ENCODE results near the gene FKBP1A. TPM values are rescaled to one million over a fixed set of nuclear protein-coding genes. Genes with fewer than 3 reads are reported as not detected.

Gene FKBP1A
- total and polyA plus RNA-seq, 2 of the 4 experiments (the other 2 are of a cell fraction), result 120 to 528 TPM

DNA sequence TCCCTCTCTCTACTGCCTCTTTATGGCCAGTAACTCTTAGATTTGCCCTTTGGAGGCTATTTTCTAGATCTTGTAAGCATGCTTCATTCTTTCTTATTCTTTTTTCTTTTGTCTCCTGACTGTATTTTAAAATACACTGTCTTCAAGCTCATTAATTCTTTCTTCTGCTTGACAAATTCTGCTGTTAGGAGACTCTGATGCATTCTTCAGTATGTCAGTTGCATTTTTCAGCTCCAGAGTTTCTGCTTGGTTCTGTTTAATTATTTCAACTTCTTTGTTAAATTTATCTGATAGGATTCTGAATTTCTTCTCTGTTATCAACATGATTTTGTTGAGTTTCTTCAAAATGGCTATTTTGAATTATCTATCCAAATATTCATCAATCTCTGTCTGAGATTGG, 38.9 kb downstream of the FKBP1A start:
- Histone ChIP-seq H2BK5ac (ENCODE audit: low read depth, low read length, poor library complexity, severe bottlenecking) (no peak overlapping the region), H2AK5ac (ENCODE audit: low read depth, low read length) (no peak overlapping the region), H3K9ac (ENCODE audit: low read depth, low read length) (no peak overlapping the region), H3K4me2 (ENCODE audit: low read depth, low read length) (no peak overlapping the region), H3K56ac (ENCODE audit: extremely low read depth, insufficient read depth, low read length) (no peak overlapping the region), H3K4me1 (ENCODE audit: control insufficient read depth, insufficient read depth, low read length) (peaks cover 6% of the 10 kb centered on the region), H4K20me1 (ENCODE audit: insufficient read depth, low read length) (peaks cover 8% of the 10 kb centered on the region; the same call in 1 of the 2 replicates), H3K4ac (ENCODE audit: low read depth, low read length) (no peak overlapping the region), H2AFZ (replicated peaks; ENCODE audit: low read length, poor library complexity) (no peak overlapping the region), H3K27ac (ENCODE audit: insufficient read depth, low read length) (no peak overlapping the region), H3K27me3 (ENCODE audit: control insufficient read depth, insufficient read depth, low read length) (no peaks in the 10 kb centered on the region), H2BK15ac (ENCODE audit: low read depth, low read length) (no peak overlapping the region), H3K18ac (ENCODE audit: low read depth, low read length) (no peak overlapping the region), H3K4me3 (ENCODE audit: insufficient read depth, low read depth, low read length) (no peak overlapping the region), H3K9me1 (ENCODE audit: insufficient read depth, low read length) (peaks cover 6% of the 10 kb centered on the region), H3K14ac (replicated peaks; ENCODE audit: low read depth, low read length) (no peak overlapping the region), H3K9me3 (ENCODE audit: control insufficient read depth, insufficient read depth, low read length) (no peaks in the 10 kb centered on the region), H4K8ac (ENCODE audit: low read depth in 2 of 2, low read length in 2 of 2) (no peak overlapping the region), H3K23ac (ENCODE audit: low read depth, low read length) (no peak overlapping the region), H2BK120ac (ENCODE audit: low read depth, low read length) (no peak overlapping the region), H2BK20ac (ENCODE audit: low read depth, low read length) (no peak overlapping the region), H3K36me3 (ENCODE audit: control insufficient read depth, insufficient read depth, low read length) (peaks cover 18% of the 10 kb centered on the region), H3K79me1 (ENCODE audit: low read depth in 1 of 2, low read length in 2 of 2) (peaks cover 30 to 38% of the 10 kb centered on the region in 2 experiments), H4K5ac (ENCODE audit: low read depth, low read length) (no peak overlapping the region), H2AK9ac (replicated peaks; ENCODE audit: low read depth, low read length, poor library complexity) (no peak overlapping the region), H4K91ac (ENCODE audit: insufficient read depth, low read depth, low read length) (no peak overlapping the region)
- ChIA-PET POLR2A (ENCODE audit: unreplicated experiment) (no interaction called here), CTCF (no interaction called here)
- in situ Hi-C loops (cut with MboI; ENCODE audit: low sequenced_read_pairs), result no loop called here
- dilution Hi-C loops (cut with HindIII; ENCODE audit: low sequenced_read_pairs, unreplicated experiment), result no loop called here
- no TSS peak for BruUV-seq (replicated peaks)
- intact Hi-C loops (cut with micrococcal nuclease), result no loop called here
- TF ChIP-seq MAZ (IDR thresholded peaks at IDR 0.05; ENCODE audit: borderline replicate concordance, low read depth, low read length) (no peak), BHLHE40 (IDR thresholded peaks at IDR 0.05; ENCODE audit: low read depth, low read length) (no peak), POLR2A (IDR thresholded peaks at IDR 0.05; ENCODE audit: low read depth, low read length) (no peak), RFX5 (IDR thresholded peaks at IDR 0.05; ENCODE audit: low read depth, low read length) (no peak), MAFK (IDR thresholded peaks at IDR 0.05; ENCODE audit: low read depth, low read length) (no peak), MXI1 (IDR thresholded peaks at IDR 0.05; ENCODE audit: borderline replicate concordance, low read depth, low read length) (no peak), RCOR1 (IDR thresholded peaks at IDR 0.05; ENCODE audit: insufficient replicate concordance, low read length) (no peak), SMC3 (IDR thresholded peaks at IDR 0.05; ENCODE audit: low read depth, low read length) (no peak), CHD1 (IDR thresholded peaks at IDR 0.05; ENCODE audit: low read depth, low read length) (no peak), RAD21 (IDR thresholded peaks at IDR 0.05; ENCODE audit: low read length) (no peak), CEBPB (IDR thresholded peaks at IDR 0.05; ENCODE audit: low read depth, low read length) (no peak), NFE2L2 (IDR thresholded peaks at IDR 0.05; ENCODE audit: low read depth, low read length) (no peak), FOS (IDR thresholded peaks at IDR 0.05; ENCODE audit: low read depth, low read length) (no peak)
- TF ChIP-seq, protein P1, sequence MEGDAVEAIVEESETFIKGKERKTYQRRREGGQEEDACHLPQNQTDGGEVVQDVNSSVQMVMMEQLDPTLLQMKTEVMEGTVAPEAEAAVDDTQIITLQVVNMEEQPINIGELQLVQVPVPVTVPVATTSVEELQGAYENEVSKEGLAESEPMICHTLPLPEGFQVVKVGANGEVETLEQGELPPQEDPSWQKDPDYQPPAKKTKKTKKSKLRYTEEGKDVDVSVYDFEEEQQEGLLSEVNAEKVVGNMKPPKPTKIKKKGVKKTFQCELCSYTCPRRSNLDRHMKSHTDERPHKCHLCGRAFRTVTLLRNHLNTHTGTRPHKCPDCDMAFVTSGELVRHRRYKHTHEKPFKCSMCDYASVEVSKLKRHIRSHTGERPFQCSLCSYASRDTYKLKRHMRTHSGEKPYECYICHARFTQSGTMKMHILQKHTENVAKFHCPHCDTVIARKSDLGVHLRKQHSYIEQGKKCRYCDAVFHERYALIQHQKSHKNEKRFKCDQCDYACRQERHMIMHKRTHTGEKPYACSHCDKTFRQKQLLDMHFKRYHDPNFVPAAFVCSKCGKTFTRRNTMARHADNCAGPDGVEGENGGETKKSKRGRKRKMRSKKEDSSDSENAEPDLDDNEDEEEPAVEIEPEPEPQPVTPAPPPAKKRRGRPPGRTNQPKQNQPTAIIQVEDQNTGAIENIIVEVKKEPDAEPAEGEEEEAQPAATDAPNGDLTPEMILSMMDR (conservative IDR thresholded peaks at IDR 0.05; ENCODE audit: low read depth, low read length), result no peak
- TF ChIP-seq, protein P2, sequence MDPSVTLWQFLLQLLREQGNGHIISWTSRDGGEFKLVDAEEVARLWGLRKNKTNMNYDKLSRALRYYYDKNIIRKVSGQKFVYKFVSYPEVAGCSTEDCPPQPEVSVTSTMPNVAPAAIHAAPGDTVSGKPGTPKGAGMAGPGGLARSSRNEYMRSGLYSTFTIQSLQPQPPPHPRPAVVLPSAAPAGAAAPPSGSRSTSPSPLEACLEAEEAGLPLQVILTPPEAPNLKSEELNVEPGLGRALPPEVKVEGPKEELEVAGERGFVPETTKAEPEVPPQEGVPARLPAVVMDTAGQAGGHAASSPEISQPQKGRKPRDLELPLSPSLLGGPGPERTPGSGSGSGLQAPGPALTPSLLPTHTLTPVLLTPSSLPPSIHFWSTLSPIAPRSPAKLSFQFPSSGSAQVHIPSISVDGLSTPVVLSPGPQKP (IDR thresholded peaks at IDR 0.05; ENCODE audit: borderline replicate concordance, low read depth, low read length), result no peak
- TF ChIP-seq, protein P3, sequence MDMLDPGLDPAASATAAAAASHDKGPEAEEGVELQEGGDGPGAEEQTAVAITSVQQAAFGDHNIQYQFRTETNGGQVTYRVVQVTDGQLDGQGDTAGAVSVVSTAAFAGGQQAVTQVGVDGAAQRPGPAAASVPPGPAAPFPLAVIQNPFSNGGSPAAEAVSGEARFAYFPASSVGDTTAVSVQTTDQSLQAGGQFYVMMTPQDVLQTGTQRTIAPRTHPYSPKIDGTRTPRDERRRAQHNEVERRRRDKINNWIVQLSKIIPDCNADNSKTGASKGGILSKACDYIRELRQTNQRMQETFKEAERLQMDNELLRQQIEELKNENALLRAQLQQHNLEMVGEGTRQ (IDR thresholded peaks at IDR 0.05; ENCODE audit: low read depth, low read length), result no peak
- DNase-seq (no peak), ATAC-seq (ENCODE audit: low read depth) (no peak)
